ENCODE results near the gene SPATA13.

Gene SPATA13

DNA sequence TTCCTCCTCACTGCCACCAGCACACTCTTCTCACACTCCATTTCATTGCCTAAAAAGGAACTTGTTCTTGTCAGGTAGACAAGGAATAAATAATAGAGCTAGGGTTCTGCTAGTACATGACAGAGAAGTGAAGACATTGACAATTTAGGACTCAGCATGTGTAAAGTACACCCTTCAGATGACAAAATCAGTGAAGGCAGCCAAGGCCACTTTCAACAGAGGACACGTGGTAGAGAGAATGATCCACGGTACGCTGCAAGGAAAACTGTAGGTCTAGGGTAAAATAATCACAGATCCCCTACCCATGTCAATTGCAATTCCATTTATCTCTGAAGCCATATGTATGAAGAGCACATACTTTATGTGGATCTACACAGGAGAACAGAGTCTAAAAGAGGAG, 7.2 kb upstream of the SPATA13 start:
- Histone ChIP-seq H3K27me3 (replicated peaks; ENCODE audit: control insufficient read depth, insufficient read depth, low read length) (no peaks in the 10 kb centered on the region), H3K4me3 (ENCODE audit: low read length) (no peak overlapping the region), H3K4me1 (ENCODE audit: control insufficient read depth, insufficient read depth, low read length) (peaks cover 15% of the 10 kb centered on the region), H3K9ac (ENCODE audit: low read length) (no peak overlapping the region), H3K36me3 (ENCODE audit: control insufficient read depth, insufficient read depth, low read length, severe bottlenecking) (no peaks in the 10 kb centered on the region), H3K9me3 (ENCODE audit: control insufficient read depth, low read length) (no peaks in the 10 kb centered on the region)
- no peak for DNase-seq (ENCODE audit: low read depth)

DNA sequence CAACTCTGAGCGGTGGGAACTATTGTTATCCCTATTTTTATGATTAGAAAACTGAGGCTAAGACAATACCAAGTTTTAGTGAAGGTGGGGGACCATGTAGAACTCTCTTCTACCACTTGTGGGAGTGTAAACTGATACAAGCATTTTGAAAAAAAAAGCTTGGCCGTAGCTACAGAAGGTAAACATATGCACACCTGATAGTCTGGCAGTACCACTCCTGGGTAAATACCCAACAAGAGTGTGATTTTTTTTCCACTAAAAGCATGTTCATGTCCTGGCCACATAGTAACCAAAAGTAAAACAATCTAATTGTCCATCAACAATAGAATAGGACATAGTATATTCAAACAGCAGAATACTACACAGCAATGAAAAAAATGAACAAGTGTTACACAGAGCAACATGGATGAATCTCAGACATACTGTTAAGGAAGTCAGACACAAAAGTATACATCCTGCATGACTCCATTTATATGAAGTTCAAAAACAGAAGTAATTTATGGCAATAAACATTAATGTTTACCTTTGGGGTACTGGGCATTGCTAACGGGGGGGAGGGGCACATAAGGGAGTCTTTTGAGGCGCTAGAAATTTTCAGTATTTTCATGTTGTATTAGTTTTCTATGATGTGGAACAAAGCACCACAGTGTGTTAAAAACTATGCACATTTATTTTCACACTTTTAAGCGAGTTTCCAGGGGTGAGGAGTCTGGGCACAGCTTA, 6.4 kb upstream of the SPATA13 start:
- H3K36me3 ChIP-seq (ENCODE audit: control insufficient read depth, insufficient read depth, low read length, severe bottlenecking), result no peaks in the 10 kb centered on the region
- no peak for DNase-seq (ENCODE audit: low read depth)
- H3K9ac ChIP-seq (ENCODE audit: low read length), result no peak overlapping the region
- peaks cover 7% of the 10 kb centered on the region for H3K4me1 ChIP-seq (ENCODE audit: control insufficient read depth, insufficient read depth, low read length)
- no peaks in the 10 kb centered on the region for H3K9me3 ChIP-seq (ENCODE audit: control insufficient read depth, low read length)
- no peaks in the 10 kb centered on the region for H3K27me3 ChIP-seq (replicated peaks; ENCODE audit: control insufficient read depth, insufficient read depth, low read length)
- no peak overlapping the region for H3K4me3 ChIP-seq (ENCODE audit: low read length)

DNA sequence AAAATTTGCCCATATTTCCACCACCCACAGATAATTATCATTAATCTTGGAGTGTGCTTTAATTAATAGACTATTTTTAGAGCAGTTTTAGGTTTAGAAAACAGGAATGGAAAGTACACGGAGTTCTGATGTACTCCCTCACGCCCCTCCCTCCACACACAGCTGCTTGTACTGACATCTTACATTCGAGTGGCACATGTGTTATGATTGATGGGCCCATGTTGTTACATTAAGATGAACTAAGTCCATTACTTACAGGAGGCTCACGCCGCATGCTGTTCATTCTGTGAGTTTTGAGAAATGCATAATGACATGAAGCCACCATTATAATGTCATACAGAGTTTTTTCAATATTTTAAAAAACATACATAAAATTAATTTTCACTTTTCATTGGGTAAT, 1.2 kb upstream of the SPATA13 start:
- H3K4me3 ChIP-seq (ENCODE audit: low read length), result no peak overlapping the region
- H3K27me3 ChIP-seq (replicated peaks; ENCODE audit: control insufficient read depth, insufficient read depth, low read length), result no peaks in the 10 kb centered on the region
- H3K4me1 ChIP-seq (ENCODE audit: control insufficient read depth, insufficient read depth, low read length), result peaks cover 5% of the 10 kb centered on the region
- no peak for DNase-seq (ENCODE audit: low read depth)
- no peaks in the 10 kb centered on the region for H3K36me3 ChIP-seq (ENCODE audit: control insufficient read depth, insufficient read depth, low read length, severe bottlenecking)
- no peak overlapping the region for H3K9ac ChIP-seq (ENCODE audit: low read length)
- H3K9me3 ChIP-seq (ENCODE audit: control insufficient read depth, low read length), result no peaks in the 10 kb centered on the region

DNA sequence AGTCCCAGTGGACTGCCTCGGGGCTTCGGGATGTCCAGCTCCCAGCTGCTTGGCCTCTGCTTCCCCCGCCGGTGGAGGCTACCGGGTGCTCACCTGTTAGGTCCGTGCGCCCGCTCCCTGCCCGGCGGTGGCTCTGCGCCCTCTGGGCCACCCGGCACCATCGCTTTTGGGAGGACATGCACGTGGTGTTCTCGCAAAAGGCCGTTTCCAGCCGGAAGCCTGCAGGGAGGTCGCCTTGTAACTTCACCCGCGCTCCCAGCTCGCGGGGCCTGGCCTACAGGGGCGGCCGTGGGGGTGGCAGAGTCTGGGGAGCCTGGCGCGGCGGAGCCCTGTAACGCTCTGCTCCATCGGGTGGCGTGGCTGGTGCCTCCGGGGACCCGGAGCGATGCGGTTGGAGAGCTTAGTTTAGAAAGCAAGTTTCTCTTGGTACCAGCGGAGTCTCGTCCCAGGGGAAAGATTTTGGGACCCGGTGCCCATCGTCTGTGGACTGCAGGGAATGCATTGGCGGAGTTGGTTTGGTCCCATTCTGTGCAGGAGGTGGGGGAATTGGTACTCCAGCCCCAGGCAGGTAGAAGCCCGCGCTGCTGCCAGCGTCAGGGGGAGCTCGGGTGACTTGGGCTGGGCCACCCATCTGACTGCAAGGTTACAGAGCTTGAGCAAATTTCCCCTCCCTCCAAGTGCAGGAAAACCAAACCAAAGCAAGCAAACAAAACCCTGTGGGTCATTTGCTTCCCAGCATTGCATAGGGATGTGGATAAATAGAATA, 673 bp downstream of the SPATA13 start:
- peak; percentile 63 for DNase-seq (ENCODE audit: low read depth)
- no peaks in the 10 kb centered on the region for H3K27me3 ChIP-seq (replicated peaks; ENCODE audit: control insufficient read depth, insufficient read depth, low read length)
- no peaks in the 10 kb centered on the region for H3K9me3 ChIP-seq (ENCODE audit: control insufficient read depth, low read length)
- peak overlapping the region; percentile 83 for H3K9ac ChIP-seq (ENCODE audit: low read length)
- H3K4me3 ChIP-seq (ENCODE audit: low read length), result peak overlapping the region; percentile 88
- peaks cover 10% of the 10 kb centered on the region for H3K4me1 ChIP-seq (ENCODE audit: control insufficient read depth, insufficient read depth, low read length)
- H3K36me3 ChIP-seq (ENCODE audit: control insufficient read depth, insufficient read depth, low read length, severe bottlenecking), result no peaks in the 10 kb centered on the region

DNA sequence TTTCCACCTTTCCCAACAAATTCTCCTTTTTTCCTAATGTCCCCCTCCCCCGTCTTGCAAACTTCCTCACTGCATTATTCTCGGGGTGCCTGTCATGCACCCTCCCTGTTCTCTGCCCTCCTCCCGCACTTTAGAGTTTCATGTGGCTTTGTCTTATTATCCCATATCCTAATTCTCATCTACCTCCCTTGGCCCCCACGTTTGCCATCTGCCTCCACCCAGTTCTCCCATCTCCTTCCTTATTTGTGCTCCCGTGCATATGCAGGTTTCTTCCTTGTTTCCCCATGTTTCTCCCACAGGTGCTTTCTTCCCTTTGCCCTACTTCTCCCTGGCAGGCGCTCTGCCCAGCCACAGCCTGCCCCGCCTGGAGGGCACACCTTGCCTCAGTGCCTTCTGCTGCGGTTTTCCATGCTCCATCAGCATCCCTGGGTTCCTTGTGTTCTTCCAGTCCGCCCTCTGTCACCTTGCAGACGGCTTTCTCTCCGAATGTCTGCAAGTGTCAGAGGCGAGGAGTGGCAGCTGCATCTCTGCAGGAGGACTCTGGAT, 1.5 kb downstream of the SPATA13 start:
- no peak for DNase-seq (ENCODE audit: low read depth)
- Histone ChIP-seq H3K4me1 (ENCODE audit: control insufficient read depth, insufficient read depth, low read length) (peaks cover 10% of the 10 kb centered on the region), H3K4me3 (ENCODE audit: low read length) (peak overlapping the region; percentile 88)

GRCh38 chr13:24162604-24163003, 2.1 kb downstream of the SPATA13 start:
- no peak for DNase-seq (ENCODE audit: low read depth)
- no peaks in the 10 kb centered on the region for H3K27me3 ChIP-seq (replicated peaks; ENCODE audit: control insufficient read depth, insufficient read depth, low read length)
- no peak overlapping the region for H3K9ac ChIP-seq (ENCODE audit: low read length)
- no peaks in the 10 kb centered on the region for H3K36me3 ChIP-seq (ENCODE audit: control insufficient read depth, insufficient read depth, low read length, severe bottlenecking)
- H3K4me3 ChIP-seq (ENCODE audit: low read length), result no peak overlapping the region
- no peaks in the 10 kb centered on the region for H3K9me3 ChIP-seq (ENCODE audit: control insufficient read depth, low read length)
- peaks cover 12% of the 10 kb centered on the region for H3K4me1 ChIP-seq (ENCODE audit: control insufficient read depth, insufficient read depth, low read length)

More for the DNA sequence above, 1.5 kb downstream of the SPATA13 start:
- Histone ChIP-seq H3K9ac (ENCODE audit: low read length) (no peak overlapping the region), H3K36me3 (ENCODE audit: control insufficient read depth, insufficient read depth, low read length, severe bottlenecking) (no peaks in the 10 kb centered on the region), H3K27me3 (replicated peaks; ENCODE audit: control insufficient read depth, insufficient read depth, low read length) (no peaks in the 10 kb centered on the region), H3K9me3 (ENCODE audit: control insufficient read depth, low read length) (no peaks in the 10 kb centered on the region)

- H3K27me3 ChIP-seq (replicated peaks; ENCODE audit: control insufficient read depth, insufficient read depth, low read length), result no peaks in the 10 kb centered on the region
- H3K9ac ChIP-seq (ENCODE audit: low read length), result no peak overlapping the region
- DNase-seq (ENCODE audit: low read depth), result peak; percentile 61
- H3K36me3 ChIP-seq (ENCODE audit: control insufficient read depth, insufficient read depth, low read length, severe bottlenecking), result no peaks in the 10 kb centered on the region
- H3K4me3 ChIP-seq (ENCODE audit: low read length), result no peak overlapping the region
- peaks cover 32% of the 10 kb centered on the region for H3K4me1 ChIP-seq (ENCODE audit: control insufficient read depth, insufficient read depth, low read length)
- no peaks in the 10 kb centered on the region for H3K9me3 ChIP-seq (ENCODE audit: control insufficient read depth, low read length)
Measured at GRCh38 chr13:24165746-24166145, 5.2 kb downstream of the SPATA13 start.

- H3K36me3 ChIP-seq (ENCODE audit: control insufficient read depth, insufficient read depth, low read length, severe bottlenecking), result no peaks in the 10 kb centered on the region
- no peaks in the 10 kb centered on the region for H3K27me3 ChIP-seq (replicated peaks; ENCODE audit: control insufficient read depth, insufficient read depth, low read length)
- DNase-seq (ENCODE audit: low read depth), result no peak
- peaks cover 29% of the 10 kb centered on the region for H3K4me1 ChIP-seq (ENCODE audit: control insufficient read depth, insufficient read depth, low read length)
- no peaks in the 10 kb centered on the region for H3K9me3 ChIP-seq (ENCODE audit: control insufficient read depth, low read length)
- no peak overlapping the region for H3K9ac ChIP-seq (ENCODE audit: low read length)
- no peak overlapping the region for H3K4me3 ChIP-seq (ENCODE audit: low read length)
Measured at GRCh38 chr13:24166561-24166960, 6.0 kb downstream of the SPATA13 start.

DNA sequence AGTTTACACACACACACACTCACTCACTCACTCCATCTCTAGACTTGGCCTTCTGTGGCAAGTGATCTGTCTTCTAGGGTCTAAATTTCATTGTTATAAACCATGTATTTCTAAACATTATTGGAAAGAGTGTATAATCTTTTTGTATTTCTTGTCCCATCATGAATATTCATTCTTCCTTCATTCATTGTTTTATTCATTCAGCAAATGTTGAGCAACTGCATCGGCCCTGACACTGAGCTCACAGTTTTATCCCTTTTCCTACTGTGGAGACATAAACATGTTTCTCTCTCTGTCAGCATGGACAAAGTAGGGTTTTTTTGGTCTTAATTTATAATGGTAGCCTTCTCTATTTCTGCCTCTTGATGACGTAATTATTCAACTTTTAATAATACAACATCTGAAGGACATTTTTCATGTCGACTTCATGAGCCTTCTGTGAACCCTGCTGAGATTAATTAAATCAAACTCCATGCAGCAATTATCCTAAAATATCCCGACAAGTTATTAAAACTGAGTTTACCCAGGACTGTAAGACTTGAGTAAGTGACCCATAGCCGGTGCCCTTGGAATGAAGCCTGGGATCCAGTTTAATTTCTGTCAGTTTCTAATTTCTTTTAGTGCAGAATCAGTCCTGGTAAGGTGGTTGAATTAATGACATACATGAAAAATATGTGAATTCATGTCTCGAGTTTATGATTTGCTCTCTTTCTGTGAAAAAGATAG, 7.3 kb downstream of the SPATA13 start:
- DNase-seq (ENCODE audit: low read depth), result peak; percentile 58
- Histone ChIP-seq H3K4me3 (ENCODE audit: low read length) (peak overlapping the region; percentile 45), H3K27me3 (replicated peaks; ENCODE audit: control insufficient read depth, insufficient read depth, low read length) (no peaks in the 10 kb centered on the region), H3K9me3 (ENCODE audit: control insufficient read depth, low read length) (no peaks in the 10 kb centered on the region), H3K4me1 (ENCODE audit: control insufficient read depth, insufficient read depth, low read length) (peaks cover 31% of the 10 kb centered on the region), H3K36me3 (ENCODE audit: control insufficient read depth, insufficient read depth, low read length, severe bottlenecking) (no peaks in the 10 kb centered on the region), H3K9ac (ENCODE audit: low read length) (peak overlapping the region; percentile 12)

DNA sequence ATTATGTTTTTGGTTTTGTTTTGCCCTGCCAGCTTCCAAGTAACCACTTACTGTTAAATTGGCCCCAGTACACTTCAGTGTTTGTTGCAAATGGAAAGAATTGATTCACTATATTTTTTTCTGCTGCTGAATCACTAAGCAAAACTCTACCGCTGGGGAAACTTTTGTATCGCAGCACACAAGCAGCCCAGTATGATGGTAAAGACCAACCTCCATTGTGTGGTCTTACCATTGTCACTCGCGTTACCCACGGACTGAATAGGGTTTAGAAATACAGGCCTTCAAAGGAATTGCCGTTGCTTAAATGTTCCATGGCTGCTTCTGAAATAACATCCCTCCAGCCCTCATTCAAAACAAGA, 7.9 kb downstream of the SPATA13 start:
- no peak for DNase-seq (ENCODE audit: low read depth)
- Histone ChIP-seq H3K27me3 (replicated peaks; ENCODE audit: control insufficient read depth, insufficient read depth, low read length) (no peaks in the 10 kb centered on the region), H3K9me3 (ENCODE audit: control insufficient read depth, low read length) (no peaks in the 10 kb centered on the region), H3K9ac (ENCODE audit: low read length) (peak overlapping the region; percentile 12), H3K4me1 (ENCODE audit: control insufficient read depth, insufficient read depth, low read length) (peaks cover 31% of the 10 kb centered on the region), H3K4me3 (ENCODE audit: low read length) (peak overlapping the region; percentile 45), H3K36me3 (ENCODE audit: control insufficient read depth, insufficient read depth, low read length, severe bottlenecking) (no peaks in the 10 kb centered on the region)

- Histone ChIP-seq H3K9ac (ENCODE audit: low read length) (no peak overlapping the region), H3K9me3 (ENCODE audit: control insufficient read depth, low read length) (no peaks in the 10 kb centered on the region), H3K4me3 (ENCODE audit: low read length) (peak overlapping the region; percentile 9), H3K27me3 (replicated peaks; ENCODE audit: control insufficient read depth, insufficient read depth, low read length) (no peaks in the 10 kb centered on the region), H3K4me1 (ENCODE audit: control insufficient read depth, insufficient read depth, low read length) (peaks cover 35% of the 10 kb centered on the region), H3K36me3 (ENCODE audit: control insufficient read depth, insufficient read depth, low read length, severe bottlenecking) (no peaks in the 10 kb centered on the region)
- peak; percentile 53 for DNase-seq (ENCODE audit: low read depth)
Measured at GRCh38 chr13:24168979-24169378, 8.5 kb downstream of the SPATA13 start.
